GM21447 (cell line): Measurements from ENCODE around the gene ZNF205.

ENCODE experiments used
- ATAC-seq: cut with Tn5 transposase; IDR thresholded peaks from one replicate; pipeline ENCODE4 v1.9.1; 2021; ENCODE audit not compliant: unreplicated experiment

ZNF205 gene

GRCh38 chr16:3084969-3085670 is 27.3 kb upstream of the ZNF205 start:
- no peak for ATAC-seq

- ATAC-seq: no peak
Observed at GRCh38 chr16:3085868-3086595, 26.4 kb upstream of the ZNF205 start.

DNA sequence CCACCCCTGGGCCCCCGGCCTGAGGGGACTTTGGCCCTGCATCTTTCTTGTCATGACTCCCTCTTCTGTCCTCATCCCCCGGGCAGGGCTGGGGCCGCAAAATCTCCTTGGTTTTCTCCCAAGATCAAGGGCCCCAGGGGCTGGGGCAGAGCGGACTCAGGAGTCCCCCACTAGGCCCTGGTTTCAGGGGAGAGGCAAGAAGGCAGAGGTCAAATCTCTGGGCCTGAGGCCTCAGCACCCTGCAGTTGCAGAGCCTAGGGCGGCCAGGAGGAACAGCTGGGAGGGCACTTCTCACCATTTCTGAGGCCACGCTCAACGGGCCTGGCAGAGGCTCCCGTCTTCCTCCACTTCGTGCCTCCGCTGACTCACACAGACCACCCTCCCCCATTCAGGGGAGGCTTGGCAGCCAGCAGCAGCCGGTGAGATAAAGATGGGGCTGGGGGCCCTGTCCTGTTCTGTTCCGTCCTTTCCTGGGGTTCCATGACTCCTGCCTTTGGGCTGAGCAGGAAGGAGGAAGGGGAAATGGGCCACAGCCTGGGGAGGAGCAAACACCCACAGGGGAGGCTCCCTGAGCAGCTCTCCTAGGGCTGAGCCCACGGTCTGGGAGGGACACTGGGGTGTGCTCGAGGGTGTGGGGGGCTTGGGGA is 25.7 kb upstream of the ZNF205 start:
- ATAC-seq: no peak

GRCh38 chr16:3087243-3088235 is 24.8 kb upstream of the ZNF205 start:
- ATAC-seq: no peak

GRCh38 chr16:3088450-3088849 is 23.9 kb upstream of the ZNF205 start:
- ATAC-seq: no peak

- ATAC-seq: no peak
Observed at GRCh38 chr16:3088925-3089716, 23.3 kb upstream of the ZNF205 start.

GRCh38 chr16:3089717-3090592 is 22.4 kb upstream of the ZNF205 start:
- ATAC-seq: no peak

GRCh38 chr16:3091551-3091950 is 20.8 kb upstream of the ZNF205 start:
- ATAC-seq: no peak

GRCh38 chr16:3092501-3092941 is 19.9 kb upstream of the ZNF205 start:
- no peak for ATAC-seq

DNA sequence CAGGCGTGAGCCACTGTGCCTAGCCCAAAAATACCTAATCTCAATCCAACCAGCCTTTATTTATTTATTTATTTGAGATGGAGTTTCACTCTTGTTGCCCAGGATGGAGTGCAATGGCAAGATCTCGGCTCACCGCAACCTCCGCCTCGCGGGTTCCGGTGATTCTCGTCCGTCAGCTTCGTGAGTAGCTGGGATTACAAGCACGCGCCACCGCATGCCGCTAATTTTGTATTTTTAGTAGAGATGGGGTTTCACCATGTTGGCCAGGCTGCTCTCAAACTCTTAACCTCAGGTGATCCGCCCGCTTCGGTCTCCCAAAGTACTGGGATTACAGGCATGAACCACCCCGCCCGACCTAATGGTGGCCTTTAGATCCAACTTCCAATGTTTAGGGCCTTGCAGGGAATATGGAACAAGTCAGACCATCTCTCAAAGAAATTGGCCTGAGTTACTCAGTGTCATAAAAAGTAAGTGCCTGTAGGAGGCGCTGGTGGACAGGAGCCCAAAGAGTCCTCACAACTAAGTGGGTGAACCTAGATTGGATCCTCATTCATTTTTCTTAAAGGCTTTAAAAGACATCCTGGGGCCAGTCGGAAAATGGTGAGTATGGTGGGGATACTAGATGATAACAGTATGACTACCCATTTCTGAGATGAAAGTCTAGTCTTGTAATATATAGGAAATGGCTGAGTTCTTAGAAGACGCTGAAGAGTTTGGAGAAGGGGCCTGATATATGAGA is 17.9 kb upstream of the ZNF205 start:
- no peak for ATAC-seq

DNA sequence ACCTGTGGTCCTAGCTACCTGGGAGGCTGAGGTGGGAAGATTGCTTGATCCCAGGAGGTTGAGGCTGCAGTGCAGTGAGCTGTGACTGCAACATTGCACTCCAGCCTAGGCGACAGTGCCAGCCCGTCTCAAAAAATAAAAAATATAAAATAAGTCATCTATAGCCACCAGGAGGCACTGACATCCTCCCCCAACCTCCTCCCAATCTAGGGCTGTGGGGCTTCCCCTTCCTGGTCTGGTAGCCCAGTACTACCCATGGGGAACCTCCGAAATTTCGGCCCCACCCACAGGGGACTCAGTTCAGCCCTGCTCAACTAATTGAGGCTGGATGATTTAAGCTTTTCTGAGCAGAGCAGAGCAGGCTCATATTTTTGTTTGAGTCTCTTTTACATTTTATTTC is 16.5 kb upstream of the ZNF205 start:
- peak; percentile 68 for ATAC-seq

GRCh38 chr16:3096362-3096761 is 16.0 kb upstream of the ZNF205 start:
- no peak for ATAC-seq

- no peak for ATAC-seq
Observed at GRCh38 chr16:3097266-3097665, 15.1 kb upstream of the ZNF205 start.

DNA sequence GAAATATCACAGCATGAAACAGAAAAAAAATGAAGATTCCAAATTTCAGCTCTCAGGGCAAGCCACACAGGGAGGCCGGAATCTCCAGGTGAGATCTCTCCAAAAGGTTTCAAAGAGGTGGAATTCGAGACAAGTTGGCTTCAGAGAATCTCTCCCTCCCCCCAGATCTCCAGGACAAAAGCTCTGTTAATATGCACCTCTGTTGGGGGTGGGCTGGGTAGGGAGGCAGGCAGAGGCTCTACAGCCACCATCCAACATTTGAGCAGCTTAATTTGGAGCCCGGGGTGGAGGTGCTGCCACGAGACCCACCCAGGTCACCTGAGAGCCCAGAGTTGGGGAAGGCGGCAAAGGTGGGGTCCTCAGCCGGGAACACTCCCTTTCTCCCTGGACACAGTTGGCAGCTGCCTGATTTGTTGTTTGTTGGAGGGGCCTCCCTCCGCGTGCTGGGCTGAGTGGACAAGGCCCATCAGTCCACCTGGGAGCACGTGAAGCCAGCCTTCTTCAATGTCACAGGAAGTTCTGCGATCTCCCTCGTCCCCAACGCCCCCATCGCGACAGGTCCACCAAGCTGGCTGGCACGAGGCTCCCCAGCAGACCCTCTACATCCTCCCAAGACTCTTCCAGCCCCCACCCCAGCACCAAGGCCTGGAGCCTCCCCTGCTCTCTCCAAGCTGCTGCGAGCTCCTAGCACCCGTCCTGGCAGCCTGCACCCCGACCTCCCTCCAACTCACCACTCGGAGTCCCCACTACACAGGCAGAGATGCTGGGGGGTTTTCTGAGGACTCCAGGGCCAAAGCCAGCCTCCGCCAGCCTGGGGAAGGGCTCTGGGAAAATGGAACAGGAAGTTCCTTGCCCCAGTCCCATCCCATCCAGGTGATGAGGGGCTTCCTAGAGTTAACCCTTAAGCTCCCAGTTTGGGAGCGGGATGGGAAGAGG is 13.7 kb upstream of the ZNF205 start, which contains the start of gene ZSCAN10:
Gene ZSCAN10, minus strand, starts transcription at position 836 of the 936 bp plus-strand sequence. CDS start 6,357 bp downstream, outside the sequence.
- ATAC-seq: no peak

DNA sequence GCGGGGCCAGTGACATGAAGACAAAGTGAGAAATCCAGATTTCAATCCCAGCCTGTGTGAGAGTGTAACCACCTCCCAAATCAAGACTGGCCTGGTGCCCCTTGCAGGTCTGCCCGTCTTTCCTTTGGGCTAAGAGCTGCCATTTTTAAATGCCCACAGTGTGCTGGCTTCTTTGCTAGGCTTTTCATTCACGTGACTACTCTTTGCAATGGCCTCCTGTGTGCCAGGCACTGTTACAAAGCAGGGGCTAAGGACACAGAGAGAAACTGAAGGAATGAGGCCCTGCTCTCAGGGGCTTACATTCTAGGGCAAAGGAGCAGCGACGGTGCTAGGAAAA is 13.0 kb upstream of the ZNF205 start:
- ATAC-seq: no peak

- no peak for ATAC-seq
Observed at GRCh38 chr16:3099732-3100499, 12.5 kb upstream of the ZNF205 start.
